ENCODE results near the gene PDE8A. TPM values are rescaled to one million over a fixed set of nuclear protein-coding genes. Genes with fewer than 3 reads are reported as not detected.

The PDE8A gene
- polyA plus RNA-seq, 1 experiment: 48.4 TPM

DNA sequence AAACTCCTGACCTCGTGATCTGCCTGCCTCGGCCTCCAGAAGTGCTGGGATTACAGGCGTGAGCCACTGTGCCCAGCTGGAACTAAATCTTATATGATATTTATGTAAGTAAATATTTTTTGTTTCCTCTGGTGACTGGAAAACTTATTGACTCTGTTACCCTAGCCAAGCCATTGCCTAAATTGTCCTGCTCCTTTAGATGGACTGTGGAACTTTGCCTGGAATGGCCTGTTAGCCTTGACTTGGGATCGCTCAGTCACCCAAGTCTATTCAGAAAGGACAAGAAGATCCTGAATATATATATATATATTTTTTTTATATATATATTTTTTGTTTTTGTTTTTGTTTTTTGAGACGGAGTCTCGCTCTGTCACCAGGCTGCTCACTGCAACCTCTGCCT, 113.9 kb downstream of the PDE8A start:
- Histone ChIP-seq H3K27me3 (ENCODE audit: control insufficient read depth, insufficient read depth, low read length) (no peaks in the 10 kb centered on the region), H3K27ac (ENCODE audit: low read depth, low read length) (no peak overlapping the region), H3K4me3 (ENCODE audit: low read depth, low read length) (no peak overlapping the region), H3K9me3 (ENCODE audit: control insufficient read depth, insufficient read depth, low read length) (no peaks in the 10 kb centered on the region)
- POLR2A ChIA-PET: no interaction called here
- no peak for TF ChIP-seq CTCF (IDR thresholded peaks at IDR 0.05; ENCODE audit: low read depth, low read length)
- CTCF ChIA-PET: no interaction called here
- no peak for DNase-seq (ENCODE audit: low read depth, low spot score)

GRCh38 chr15:85097250-85097649, 115.6 kb downstream of the PDE8A start:
- ChIA-PET CTCF (interaction anchor here (0.6 to 1.1 kb wide), 2 partner anchors 114 to 498 kb away, joined by 3 to 4 read pairs; no protein-coding TSS in a partner anchor), POLR2A (no interaction called here)
- H3K9me3 ChIP-seq (ENCODE audit: control insufficient read depth, insufficient read depth, low read length): no peaks in the 10 kb centered on the region
- no peak for DNase-seq (ENCODE audit: low read depth, low spot score)
- TF ChIP-seq CTCF (IDR thresholded peaks at IDR 0.05; ENCODE audit: low read depth, low read length): no peak
- no peaks in the 10 kb centered on the region for H3K27me3 ChIP-seq (ENCODE audit: control insufficient read depth, insufficient read depth, low read length)
- no peak overlapping the region for H3K4me3 ChIP-seq (ENCODE audit: low read depth, low read length)
- no peak overlapping the region for H3K27ac ChIP-seq (ENCODE audit: low read depth, low read length)

- Histone ChIP-seq H3K27ac (ENCODE audit: low read depth, low read length) (no peak overlapping the region), H3K4me3 (ENCODE audit: low read depth, low read length) (no peak overlapping the region), H3K9me3 (ENCODE audit: control insufficient read depth, insufficient read depth, low read length) (no peaks in the 10 kb centered on the region), H3K27me3 (ENCODE audit: control insufficient read depth, insufficient read depth, low read length) (no peaks in the 10 kb centered on the region)
- TF ChIP-seq CTCF (IDR thresholded peaks at IDR 0.05; ENCODE audit: low read depth, low read length): no peak
- no peak for DNase-seq (ENCODE audit: low read depth, low spot score)
- ChIA-PET POLR2A (no interaction called here), CTCF (interaction anchor here (0.6 to 1.1 kb wide), 2 partner anchors 115 to 498 kb away, joined by 3 to 4 read pairs; no protein-coding TSS in a partner anchor)
Observed at GRCh38 chr15:85097725-85098124, 116.1 kb downstream of the PDE8A start.

DNA sequence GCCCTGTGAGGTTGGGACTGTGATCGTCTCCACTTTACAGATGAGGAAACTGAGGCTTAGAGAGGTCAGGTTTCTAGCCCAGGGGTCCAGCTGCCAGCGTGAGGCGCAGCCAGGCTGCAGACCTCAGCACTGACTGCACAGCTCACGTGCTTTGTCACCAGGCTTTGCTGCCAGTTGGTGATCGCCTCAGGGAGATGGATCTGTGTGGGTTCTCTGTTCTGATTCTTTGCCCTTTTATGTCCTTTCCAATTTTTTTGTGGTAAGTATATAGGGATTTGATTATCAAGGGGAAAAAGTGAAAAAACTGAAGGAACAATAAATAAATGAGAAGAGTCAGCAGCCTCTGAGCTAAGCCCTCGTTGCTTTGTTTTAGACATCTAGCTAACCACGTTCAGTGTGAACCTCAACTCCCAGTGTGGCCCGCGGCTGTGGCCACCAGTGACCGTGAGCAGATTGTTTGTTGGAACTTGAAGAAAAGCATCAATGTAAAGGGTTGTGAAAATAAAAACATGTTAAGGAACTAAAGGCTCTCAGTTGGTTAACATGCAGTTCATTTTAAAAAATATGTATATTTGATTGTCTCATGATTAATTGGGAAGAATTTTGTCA, 117.6 kb downstream of the PDE8A start:
- H3K9me3 ChIP-seq (ENCODE audit: control insufficient read depth, insufficient read depth, low read length): no peaks in the 10 kb centered on the region
- POLR2A ChIA-PET: no interaction called here
- H3K27me3 ChIP-seq (ENCODE audit: control insufficient read depth, insufficient read depth, low read length): no peaks in the 10 kb centered on the region
- CTCF ChIA-PET: no interaction called here
- no peak overlapping the region for H3K4me3 ChIP-seq (ENCODE audit: low read depth, low read length)
- DNase-seq (ENCODE audit: low read depth, low spot score): no peak
- TF ChIP-seq CTCF (IDR thresholded peaks at IDR 0.05; ENCODE audit: low read depth, low read length): no peak
- H3K27ac ChIP-seq (ENCODE audit: low read depth, low read length): no peak overlapping the region

- H3K9me3 ChIP-seq (ENCODE audit: control insufficient read depth, insufficient read depth, low read length): no peaks in the 10 kb centered on the region
- no peak overlapping the region for H3K4me3 ChIP-seq (ENCODE audit: low read depth, low read length)
- H3K27me3 ChIP-seq (ENCODE audit: control insufficient read depth, insufficient read depth, low read length): no peaks in the 10 kb centered on the region
- no peak overlapping the region for H3K27ac ChIP-seq (ENCODE audit: low read depth, low read length)
- ChIA-PET CTCF (no interaction called here), POLR2A (no interaction called here)
- no peak for TF ChIP-seq CTCF (IDR thresholded peaks at IDR 0.05; ENCODE audit: low read depth, low read length)
- DNase-seq (ENCODE audit: low read depth, low spot score): no peak
Observed at GRCh38 chr15:85100186-85100937, 118.7 kb downstream of the PDE8A start.
